ENCODE measurements around the gene ANKS4B.

GRCh38 chr16:21203155-21203797 lies 30.2 kb upstream of the ANKS4B start:
- TF ChIP-seq CTCF (conservative IDR thresholded peaks at IDR 0.05 in 1 of 2, IDR thresholded peaks at IDR 0.05 in 1 of 2; ENCODE audit: extremely low read depth in 1 of 2, insufficient read depth in 1 of 2, low read depth in 1 of 2, low read length in 2 of 2) (no peak), EZH2 (IDR thresholded peaks at IDR 0.05; ENCODE audit: borderline replicate concordance, low read length) (no peak)
